ENCODE measurements around the gene LRCH2.
"Not testable (repeated sequence)": the region's sequence is repeated elsewhere in the genome, so short reads cannot be mapped to it uniquely, and the experiment has no call there.

Gene LRCH2

DNA sequence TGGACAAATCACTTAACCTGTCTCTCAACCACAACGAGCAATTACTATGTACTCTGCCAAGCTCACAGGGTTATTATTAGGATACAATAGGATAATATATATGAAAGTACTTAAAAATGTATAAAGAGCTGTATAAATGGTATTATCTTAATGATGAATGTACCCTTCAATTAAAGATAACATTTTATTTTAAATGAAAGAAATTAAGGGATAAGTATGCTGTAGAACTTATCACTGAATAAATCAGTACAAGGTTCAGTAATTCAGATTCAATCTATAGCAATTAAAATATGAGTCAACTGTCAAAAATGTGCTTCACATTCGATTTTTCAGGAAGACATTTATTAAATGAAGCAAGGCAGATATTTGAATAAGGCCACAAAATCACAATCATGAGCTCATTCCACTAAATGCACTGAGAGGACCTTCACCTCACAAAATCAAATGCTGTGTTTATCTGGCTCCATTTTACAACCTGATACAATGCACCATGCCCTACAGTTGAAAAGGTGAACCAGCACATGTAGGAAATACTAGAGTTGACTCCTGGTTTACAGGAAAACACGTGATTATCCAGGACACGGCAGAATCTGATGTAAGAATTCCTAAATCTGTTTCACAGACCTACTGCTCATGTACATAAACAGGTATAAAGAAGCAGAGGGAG lies 4.4 kb downstream of the LRCH2 start:
- Histone ChIP-seq H3K9me2 (ENCODE audit: low read depth, low read length) (no peaks in the 10 kb centered on the region), H3K27ac (ENCODE audit: low read depth, low read length, poor library complexity, severe bottlenecking) (no peak overlapping the region), H3K36me3 (ENCODE audit: insufficient read depth, low read length) (no peaks in the 10 kb centered on the region), H3K4me3 (ENCODE audit: low read depth, low read length, poor library complexity, severe bottlenecking) (no peak overlapping the region), H4K20me1 (ENCODE audit: insufficient read depth, low read length) (no peaks in the 10 kb centered on the region), H3K79me2 (ENCODE audit: insufficient read depth, low read length) (no peaks in the 10 kb centered on the region), H3K27me3 (ENCODE audit: insufficient read depth, low read length) (no peaks in the 10 kb centered on the region), H3K4me1 (ENCODE audit: insufficient read depth, low read length, severe bottlenecking) (no peaks in the 10 kb centered on the region), H3K9ac (ENCODE audit: low read length) (no peak overlapping the region), H2AFZ (ENCODE audit: low read length) (no peak overlapping the region), H3F3A (ENCODE audit: insufficient read depth, low read length) (no peaks in the 10 kb centered on the region), H3K4me2 (ENCODE audit: low read length) (no peak overlapping the region), H3K9me3 (ENCODE audit: low read length) (no peaks in the 10 kb centered on the region)
- no peak for TF ChIP-seq EZH2 (IDR thresholded peaks at IDR 0.05; ENCODE audit: borderline replicate concordance, low read length)
- TF ChIP-seq, protein P1, sequence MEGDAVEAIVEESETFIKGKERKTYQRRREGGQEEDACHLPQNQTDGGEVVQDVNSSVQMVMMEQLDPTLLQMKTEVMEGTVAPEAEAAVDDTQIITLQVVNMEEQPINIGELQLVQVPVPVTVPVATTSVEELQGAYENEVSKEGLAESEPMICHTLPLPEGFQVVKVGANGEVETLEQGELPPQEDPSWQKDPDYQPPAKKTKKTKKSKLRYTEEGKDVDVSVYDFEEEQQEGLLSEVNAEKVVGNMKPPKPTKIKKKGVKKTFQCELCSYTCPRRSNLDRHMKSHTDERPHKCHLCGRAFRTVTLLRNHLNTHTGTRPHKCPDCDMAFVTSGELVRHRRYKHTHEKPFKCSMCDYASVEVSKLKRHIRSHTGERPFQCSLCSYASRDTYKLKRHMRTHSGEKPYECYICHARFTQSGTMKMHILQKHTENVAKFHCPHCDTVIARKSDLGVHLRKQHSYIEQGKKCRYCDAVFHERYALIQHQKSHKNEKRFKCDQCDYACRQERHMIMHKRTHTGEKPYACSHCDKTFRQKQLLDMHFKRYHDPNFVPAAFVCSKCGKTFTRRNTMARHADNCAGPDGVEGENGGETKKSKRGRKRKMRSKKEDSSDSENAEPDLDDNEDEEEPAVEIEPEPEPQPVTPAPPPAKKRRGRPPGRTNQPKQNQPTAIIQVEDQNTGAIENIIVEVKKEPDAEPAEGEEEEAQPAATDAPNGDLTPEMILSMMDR (IDR thresholded peaks at IDR 0.05; ENCODE audit: low read length): no peak

DNA sequence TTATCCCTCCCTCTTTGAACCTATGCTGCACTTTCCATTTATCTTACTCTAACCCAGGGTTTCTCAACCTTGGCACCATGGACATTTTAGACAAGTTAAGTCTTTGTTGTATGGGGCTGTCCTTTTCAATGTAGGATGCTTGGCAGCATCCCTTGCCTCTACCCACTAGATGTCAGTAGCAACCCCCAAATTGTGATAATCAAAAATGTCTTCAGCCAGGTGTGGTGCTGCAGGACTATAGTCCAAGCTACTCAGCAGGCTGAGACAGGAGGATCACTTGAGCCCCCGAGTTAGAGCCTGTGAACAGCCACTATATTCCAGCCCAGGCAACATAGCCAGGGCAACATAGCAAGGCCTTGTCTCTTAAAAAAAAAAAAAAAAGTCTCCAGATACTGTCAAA lies 7.0 kb downstream of the LRCH2 start:
- Histone ChIP-seq H3K4me1 (ENCODE audit: insufficient read depth, low read length, severe bottlenecking) (no peaks in the 10 kb centered on the region), H2AFZ (ENCODE audit: low read length) (no peak overlapping the region), H3K79me2 (ENCODE audit: insufficient read depth, low read length) (no peaks in the 10 kb centered on the region), H3K27me3 (ENCODE audit: insufficient read depth, low read length) (no peaks in the 10 kb centered on the region), H3F3A (ENCODE audit: insufficient read depth, low read length) (no peaks in the 10 kb centered on the region), H4K20me1 (ENCODE audit: insufficient read depth, low read length) (no peaks in the 10 kb centered on the region), H3K9me3 (ENCODE audit: low read length) (no peaks in the 10 kb centered on the region), H3K36me3 (ENCODE audit: insufficient read depth, low read length) (no peaks in the 10 kb centered on the region), H3K4me2 (ENCODE audit: low read length) (no peak overlapping the region), H3K9ac (ENCODE audit: low read length) (no peak overlapping the region), H3K9me2 (ENCODE audit: low read depth, low read length) (no peaks in the 10 kb centered on the region), H3K27ac (ENCODE audit: low read depth, low read length, poor library complexity, severe bottlenecking) (no peak overlapping the region), H3K4me3 (ENCODE audit: low read depth, low read length, poor library complexity, severe bottlenecking) (no peak overlapping the region)
- no peak for TF ChIP-seq EZH2 (IDR thresholded peaks at IDR 0.05; ENCODE audit: borderline replicate concordance, low read length)
- TF ChIP-seq, protein P1 (IDR thresholded peaks at IDR 0.05; ENCODE audit: low read length): peak; percentile 37; the same call in 1 of the 2 replicates

DNA sequence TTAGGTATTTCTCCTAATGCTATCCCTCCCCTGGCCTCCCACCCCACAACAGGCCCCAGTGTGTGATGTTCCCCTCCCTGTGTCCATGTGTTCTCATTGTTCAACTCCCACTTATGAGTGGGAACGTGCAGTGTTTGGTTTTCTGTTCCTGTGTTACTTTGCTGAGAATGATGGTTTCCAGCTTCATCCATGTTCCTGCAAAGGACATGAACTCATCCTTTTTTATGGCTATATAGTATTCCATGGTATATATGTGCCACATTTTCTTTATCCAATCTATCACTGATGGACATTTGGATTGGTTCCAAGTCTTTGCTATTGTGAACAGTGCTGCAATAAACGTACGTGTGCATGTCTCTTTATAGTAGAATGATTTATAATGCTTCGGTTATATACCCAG lies 16.6 kb downstream of the LRCH2 start:
- H3F3A ChIP-seq (ENCODE audit: insufficient read depth, low read length); H3K36me3 ChIP-seq (ENCODE audit: insufficient read depth, low read length); H3K9me2 ChIP-seq (ENCODE audit: low read depth, low read length); H3K27ac ChIP-seq (ENCODE audit: low read depth, low read length, poor library complexity, severe bottlenecking); H3K9ac ChIP-seq (ENCODE audit: low read length); H3K27me3 ChIP-seq (ENCODE audit: insufficient read depth, low read length); H2AFZ ChIP-seq (ENCODE audit: low read length); H3K4me2 ChIP-seq (ENCODE audit: low read length); H3K4me1 ChIP-seq (ENCODE audit: insufficient read depth, low read length, severe bottlenecking); H3K4me3 ChIP-seq (ENCODE audit: low read depth, low read length, poor library complexity, severe bottlenecking); H3K79me2 ChIP-seq (ENCODE audit: insufficient read depth, low read length); H3K9me3 ChIP-seq (ENCODE audit: low read length); H4K20me1 ChIP-seq (ENCODE audit: insufficient read depth, low read length): not testable (repeated sequence)

DNA sequence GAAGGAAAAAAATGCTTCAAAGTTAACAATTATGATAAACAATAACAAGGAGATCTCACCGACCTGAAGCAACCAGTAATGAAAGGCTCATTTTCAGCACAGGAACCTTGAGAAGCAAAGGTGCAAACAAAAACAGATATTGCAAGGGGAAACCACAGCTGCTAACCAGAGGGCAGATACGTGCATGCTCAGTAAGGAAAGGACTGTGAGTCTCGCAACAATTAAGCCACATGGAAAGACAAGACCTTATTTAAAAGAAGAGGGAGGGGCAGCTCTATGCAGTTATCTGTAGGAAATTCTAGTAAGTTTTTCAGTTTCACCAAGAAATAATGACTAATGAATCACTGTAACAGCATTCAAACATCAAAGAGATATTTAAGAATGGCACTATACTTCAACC lies 19.3 kb downstream of the LRCH2 start:
- TF ChIP-seq, protein P1 (IDR thresholded peaks at IDR 0.05; ENCODE audit: low read length): no peak
- TF ChIP-seq EZH2 (IDR thresholded peaks at IDR 0.05; ENCODE audit: borderline replicate concordance, low read length): no peak
- H3K9ac ChIP-seq (ENCODE audit: low read length): no peak overlapping the region
- no peaks in the 10 kb centered on the region for H3K27me3 ChIP-seq (ENCODE audit: insufficient read depth, low read length)
- no peaks in the 10 kb centered on the region for H3K9me2 ChIP-seq (ENCODE audit: low read depth, low read length)
- no peak overlapping the region for H3K4me3 ChIP-seq (ENCODE audit: low read depth, low read length, poor library complexity, severe bottlenecking)
- H3K9me3 ChIP-seq (ENCODE audit: low read length): no peaks in the 10 kb centered on the region
- no peaks in the 10 kb centered on the region for H3K79me2 ChIP-seq (ENCODE audit: insufficient read depth, low read length)
- no peaks in the 10 kb centered on the region for H3K36me3 ChIP-seq (ENCODE audit: insufficient read depth, low read length)
- H3K27ac ChIP-seq (ENCODE audit: low read depth, low read length, poor library complexity, severe bottlenecking): no peak overlapping the region
- H4K20me1 ChIP-seq (ENCODE audit: insufficient read depth, low read length): no peaks in the 10 kb centered on the region
- H2AFZ ChIP-seq (ENCODE audit: low read length): no peak overlapping the region
- no peaks in the 10 kb centered on the region for H3F3A ChIP-seq (ENCODE audit: insufficient read depth, low read length)
- no peak overlapping the region for H3K4me2 ChIP-seq (ENCODE audit: low read length)
- no peaks in the 10 kb centered on the region for H3K4me1 ChIP-seq (ENCODE audit: insufficient read depth, low read length, severe bottlenecking)
